Measurements from ENCODE around the gene FILIP1L.

The FILIP1L gene

DNA sequence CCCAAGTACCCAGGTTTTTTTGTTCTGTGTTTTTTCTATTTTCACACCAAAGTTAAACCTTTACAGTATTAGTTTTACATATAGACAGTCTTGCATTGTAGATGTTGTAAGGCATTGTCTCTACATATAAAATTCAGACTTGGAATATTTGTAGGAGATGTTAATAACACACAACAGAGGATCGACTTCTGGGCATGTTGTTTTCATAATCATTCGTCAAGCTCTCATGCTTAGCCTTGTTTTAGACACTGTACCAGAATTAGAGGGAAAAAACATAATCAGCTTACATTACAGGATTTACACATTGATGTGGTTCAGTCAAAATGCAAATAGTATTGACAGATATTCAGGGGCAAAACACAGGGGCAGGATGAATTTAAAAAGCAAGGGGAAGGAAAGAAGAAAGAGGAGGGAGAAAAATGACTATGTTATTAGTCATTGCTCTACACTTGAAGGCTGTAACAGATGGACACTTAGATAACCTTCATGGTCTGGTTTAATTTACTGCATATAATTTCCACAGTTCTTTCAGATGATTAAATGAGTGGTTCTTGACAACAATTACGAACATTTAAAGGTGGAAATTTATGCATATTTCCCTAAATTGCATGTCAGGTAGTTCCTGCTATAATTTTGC lies 289.2 kb downstream of the FILIP1L start:
- no peak for DNase-seq

DNA sequence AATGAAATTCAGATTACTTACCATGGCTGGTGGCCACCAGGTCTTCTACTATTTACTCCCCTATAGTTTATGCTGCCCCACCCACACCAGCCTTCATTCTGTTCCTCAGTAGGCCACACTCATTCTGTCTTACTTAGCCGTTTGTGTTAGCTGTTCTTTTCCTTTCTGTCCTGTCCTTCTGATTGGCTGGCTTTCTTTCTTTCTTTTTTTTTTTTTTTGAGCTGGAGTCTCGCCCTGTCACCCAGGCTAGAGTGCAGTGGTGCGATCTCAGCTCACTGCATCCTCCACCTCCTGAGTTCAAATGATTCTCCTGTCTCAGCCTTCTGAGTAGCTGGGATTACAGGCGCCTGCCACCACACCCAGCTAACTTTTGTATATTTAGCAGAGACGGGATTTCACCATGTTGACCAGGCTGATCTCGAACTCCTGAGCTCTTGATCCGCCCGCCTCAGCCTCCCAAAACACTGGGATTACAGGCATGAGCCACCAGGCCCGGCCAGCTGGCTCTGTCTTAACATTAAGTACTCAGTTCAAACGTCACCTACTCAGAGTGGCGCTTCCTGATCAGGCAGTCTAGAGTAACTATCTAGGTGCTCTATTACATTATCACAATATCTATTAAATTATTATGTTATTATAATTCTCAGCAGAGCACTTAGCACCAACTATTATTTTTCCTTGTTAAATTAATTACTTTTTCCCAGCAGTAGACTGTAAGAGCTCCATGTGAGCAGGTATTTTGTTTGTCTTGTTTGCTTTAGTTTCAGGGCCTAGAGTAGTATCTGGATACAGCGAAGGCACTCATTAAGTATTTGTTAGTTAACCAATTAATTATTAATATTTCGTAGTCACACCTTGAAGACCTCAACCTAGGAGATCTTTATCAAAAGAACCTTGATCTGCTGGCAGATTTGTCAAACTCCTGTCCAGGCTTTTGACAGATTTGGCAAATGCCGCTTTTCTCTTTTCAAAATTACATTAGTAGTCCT lies 290.3 kb downstream of the FILIP1L start:
- no peak for DNase-seq

DNA sequence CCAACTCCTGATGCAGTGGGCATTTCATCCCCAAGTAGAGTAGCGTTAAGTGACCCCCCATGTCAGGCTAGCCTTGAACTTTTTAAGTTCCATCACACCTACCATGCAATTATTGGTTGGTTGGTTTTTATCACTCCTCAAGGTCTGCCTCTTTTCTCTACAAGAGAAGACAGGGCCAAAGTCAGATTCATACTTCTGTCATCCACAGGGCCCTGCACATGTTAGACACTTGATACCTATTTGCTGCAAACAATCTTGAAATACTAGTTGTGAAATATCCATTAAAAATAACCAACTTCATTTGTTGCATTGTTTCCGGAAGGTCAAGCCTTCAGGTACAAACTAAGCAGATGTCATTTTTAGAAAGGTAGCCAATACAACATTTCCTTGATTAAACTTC lies 295.5 kb downstream of the FILIP1L start:
- no peak for DNase-seq

DNA sequence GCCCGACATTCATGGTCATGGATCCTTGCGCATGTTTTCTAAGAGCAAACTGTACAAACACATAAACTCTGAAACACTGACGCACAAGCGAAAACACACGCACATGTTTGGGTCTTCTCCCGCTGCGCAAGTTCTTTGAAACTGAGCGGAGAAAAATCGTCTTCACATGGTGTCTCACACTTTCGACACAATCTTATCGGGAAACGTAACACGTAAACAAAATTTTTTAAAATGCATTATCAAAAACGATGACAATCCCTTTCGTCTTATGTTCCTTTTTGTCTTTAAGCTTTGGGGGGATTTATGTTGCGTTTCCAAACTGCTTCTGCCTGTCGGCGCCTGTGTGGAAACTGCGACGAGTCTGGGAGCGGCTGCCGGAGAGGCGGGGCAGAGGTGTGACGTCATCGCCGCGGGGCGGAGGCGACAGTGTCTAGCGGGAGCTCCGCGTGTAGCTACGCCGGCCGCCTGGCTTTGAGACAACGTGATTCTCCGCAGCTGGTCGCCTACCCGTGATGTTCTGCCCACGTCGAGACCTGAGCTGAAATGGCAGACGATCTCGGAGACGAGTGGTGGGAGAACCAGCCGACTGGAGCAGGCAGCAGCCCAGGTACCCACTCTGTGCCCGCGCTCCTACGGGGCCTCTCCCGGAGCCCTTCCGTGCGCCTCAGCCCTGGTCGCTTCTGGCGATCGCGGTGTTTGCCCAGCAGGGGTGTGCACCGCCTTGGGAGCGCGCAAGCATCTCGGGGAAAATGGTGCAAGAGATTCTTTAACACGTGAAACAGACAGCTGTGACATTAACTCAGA lies 296.7 kb downstream of the FILIP1L start, which contains the start of gene CMSS1:
CMSS1 (plus strand) TSS at position 426 of the 804 bp plus-strand sequence.
- peak; percentile 84 for DNase-seq

DNA sequence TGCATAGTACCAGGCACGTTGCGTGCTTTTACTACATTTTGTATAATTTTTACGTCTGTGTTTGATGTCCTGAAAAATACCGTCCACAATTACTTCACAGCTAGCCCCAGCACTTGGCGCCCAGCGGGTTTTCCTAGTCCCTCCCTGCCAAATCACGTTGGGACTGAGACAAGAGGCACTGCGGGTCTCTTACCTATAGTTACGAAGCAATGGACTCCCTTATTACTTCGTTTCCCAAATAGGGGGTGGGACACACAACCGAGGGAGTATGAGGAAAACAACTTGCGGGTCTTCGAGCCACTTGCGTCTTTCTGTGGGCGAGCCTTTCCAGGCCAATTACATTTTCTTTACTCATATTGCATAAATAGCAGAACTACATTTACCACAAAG lies 297.3 kb downstream of the FILIP1L start:
- no peak for DNase-seq

DNA sequence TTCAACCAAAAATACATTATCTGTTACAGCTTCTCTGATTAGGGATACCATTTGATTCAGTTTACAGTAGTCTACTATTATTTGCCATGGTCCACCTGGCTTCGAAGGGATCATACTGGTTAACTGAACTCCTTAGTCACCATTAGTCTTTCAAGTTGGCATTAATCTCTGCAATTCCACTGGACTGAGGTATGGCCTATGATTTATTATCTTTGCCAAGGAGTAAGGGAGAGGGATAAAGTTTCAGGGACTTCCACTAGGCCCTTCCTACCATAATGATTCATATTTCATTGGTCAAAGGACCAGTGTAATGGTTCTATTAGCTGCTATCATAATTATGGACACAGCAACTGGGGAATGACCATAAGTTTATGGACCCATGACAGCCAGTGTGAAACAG lies 303.9 kb downstream of the FILIP1L start:
- DNase-seq, result no peak

DNA sequence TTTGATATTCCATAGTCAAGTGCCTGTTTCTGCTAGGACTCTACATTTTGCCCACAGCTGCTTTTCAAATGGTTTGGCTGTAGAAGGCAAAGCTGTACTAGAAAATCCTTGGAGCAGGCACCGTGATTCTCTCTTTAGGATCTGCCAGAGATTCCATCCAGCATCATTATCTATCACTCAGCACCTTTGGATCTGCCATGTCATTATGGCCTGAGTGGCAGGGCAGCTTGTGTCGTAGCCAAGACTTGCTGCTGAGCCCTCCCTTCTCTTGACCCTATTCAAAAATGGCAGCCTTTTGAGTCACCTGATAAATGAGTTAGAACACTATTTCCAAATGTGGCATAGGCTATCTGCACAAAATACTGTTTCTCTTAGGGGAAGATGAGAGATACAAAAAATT lies 304.7 kb downstream of the FILIP1L start:
- no peak for DNase-seq

DNA sequence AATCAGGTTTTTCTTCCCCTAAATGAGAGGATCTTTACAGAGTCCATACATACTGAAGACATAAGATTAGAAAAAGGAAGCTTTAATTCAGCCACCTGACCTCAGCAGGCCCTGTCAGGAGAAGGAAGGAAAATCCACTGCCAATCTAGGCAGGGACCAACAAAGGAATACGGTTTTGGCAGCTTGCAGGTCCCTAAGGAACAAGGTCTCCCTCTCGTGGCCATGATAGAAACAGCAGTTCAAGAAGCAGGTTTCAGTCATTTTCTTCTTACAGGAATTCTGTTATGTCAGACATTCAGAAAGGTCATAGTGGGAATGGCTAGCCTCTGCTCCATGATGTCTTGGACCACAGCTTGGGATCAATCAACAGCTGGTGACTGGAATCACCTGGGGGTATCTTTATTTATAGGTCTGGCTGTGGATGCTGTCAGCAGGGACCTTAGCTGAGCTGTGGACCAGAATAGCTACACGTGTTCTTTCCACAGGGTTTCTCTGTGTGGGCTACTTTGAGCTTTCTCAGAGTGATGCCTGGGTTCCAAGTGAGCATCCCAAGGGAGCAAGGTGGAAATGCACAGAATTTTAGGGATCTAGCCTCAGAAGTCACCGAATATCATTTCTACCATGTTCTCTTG lies 306.0 kb downstream of the FILIP1L start:
- peak; percentile 36 for DNase-seq

DNA sequence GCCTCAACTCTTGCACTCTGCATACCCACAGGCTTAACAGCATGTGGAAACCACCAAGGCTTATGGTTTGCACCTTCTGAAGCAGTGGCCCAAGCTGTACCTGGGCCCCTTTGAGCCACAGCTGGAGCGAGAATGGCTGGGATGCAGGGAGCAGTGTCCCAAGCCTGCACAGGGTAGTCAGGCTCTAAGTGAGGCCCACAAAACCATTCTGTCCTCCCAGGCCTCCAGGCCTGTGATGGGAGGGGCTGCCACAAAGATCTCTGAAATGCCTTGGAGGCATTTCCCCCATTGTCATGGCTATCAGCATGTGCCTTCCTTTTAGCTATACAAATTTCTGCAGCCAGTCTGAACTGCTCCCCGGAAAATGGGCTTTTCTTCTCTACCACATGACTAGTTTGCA lies 309.1 kb downstream of the FILIP1L start:
- no peak for DNase-seq

DNA sequence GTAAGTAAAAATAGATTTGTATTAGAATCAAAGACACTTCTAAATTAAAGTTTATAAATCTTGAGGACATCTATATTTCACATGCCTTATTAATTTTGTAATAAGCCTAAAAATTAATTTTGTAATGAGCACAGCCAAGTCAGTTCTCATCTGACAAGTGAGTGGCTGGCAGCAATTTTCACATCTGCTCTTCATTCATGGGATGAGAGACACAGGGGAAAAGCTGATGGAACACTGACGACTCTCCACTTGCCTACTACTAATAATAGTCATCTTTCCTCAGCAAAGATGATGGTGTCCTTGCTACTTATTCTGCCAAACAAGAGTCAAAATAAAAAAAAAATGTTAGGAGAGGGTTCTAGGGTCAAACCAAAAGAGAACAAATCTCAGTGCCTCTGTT lies 311.0 kb downstream of the FILIP1L start:
- no peak for DNase-seq

DNA sequence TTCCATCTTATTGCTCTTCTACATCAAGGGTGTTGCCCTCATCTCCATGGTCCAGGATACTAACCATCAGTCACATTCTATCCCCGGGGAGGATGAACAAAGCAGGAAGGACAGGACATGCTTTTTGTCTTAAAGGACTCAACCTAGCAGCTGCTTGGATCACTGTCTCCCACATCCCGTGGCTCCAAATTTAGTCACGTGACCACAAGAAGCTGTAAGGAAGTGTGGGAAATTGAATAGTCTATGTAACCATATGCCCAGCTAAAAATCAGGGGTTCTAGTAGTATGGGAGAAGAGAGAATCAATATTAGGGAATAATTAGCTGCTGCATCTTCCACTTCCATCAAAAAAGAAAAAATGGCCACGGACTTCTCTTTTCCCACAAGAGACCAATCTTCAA lies 314.9 kb downstream of the FILIP1L start:
- no peak for DNase-seq

DNA sequence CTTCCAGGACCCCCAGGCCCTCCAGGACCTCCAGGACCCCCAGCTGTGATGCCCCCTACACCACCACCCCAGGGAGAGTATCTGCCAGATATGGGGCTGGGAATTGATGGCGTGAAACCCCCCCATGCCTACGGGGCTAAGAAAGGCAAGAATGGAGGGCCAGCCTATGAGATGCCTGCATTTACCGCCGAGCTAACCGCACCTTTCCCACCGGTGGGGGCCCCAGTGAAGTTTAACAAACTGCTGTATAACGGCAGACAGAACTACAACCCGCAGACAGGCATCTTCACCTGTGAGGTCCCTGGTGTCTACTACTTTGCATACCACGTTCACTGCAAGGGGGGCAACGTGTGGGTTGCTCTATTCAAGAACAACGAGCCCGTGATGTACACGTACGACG lies 318.7 kb downstream of the FILIP1L start:
- no peak for DNase-seq

DNA sequence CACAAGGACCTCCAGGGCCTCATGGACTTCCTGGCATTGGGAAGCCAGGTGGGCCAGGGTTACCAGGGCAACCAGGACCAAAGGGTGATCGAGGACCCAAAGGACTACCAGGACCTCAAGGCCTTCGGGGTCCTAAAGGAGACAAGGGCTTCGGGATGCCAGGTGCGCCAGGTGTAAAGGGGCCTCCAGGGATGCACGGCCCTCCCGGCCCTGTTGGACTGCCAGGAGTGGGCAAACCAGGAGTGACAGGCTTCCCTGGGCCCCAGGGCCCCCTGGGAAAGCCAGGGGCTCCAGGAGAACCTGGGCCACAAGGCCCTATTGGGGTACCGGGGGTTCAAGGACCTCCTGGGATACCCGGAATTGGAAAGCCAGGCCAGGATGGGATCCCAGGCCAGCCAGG lies 319.8 kb downstream of the FILIP1L start:
- no peak for DNase-seq

DNA sequence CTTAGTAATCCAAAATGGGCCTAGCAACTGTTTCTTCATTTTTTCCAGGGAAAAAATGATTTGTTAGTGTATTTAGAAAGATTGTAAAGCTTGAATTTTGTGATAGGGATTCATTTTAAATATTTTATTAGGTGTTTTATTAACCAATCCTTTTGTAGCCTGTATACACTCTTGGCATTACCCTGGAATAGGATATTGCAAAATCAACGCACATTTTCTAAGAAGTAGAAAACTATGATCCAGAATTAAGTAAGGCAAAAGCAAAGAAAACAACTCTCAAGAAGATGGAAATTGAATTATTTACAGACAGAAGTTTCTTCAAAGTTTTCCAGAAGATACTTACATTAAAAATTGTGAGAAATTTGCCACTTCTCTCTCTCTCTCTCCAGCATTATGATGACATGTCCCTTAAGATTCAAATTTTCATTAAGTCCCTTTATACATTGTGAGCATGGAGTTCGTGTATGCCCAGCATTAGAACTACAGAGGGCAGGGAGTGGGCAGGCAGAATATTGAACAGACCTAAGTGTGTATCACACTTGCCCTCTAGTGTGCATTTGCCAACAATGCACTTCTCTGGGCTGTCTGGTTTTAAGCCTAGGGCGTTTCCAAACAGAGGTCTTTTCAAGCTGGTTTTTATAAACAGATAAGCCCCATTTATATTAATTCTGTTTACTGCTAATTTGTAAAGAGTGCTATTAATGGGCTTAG lies 325.1 kb downstream of the FILIP1L start:
- DNase-seq, result peak; percentile 16
